Neutrophil (primary cell): ENCODE data around the gene PDZRN3.

Source experiments
- H3K27ac ChIP-seq: fragments of 200-600 bp; sonication (generic); 2 replicates; pipeline ENCODE4 v1.5.1; 2016; ENCODE audit warnings: mild to moderate bottlenecking, moderate library complexity
- H3K27me3 ChIP-seq: fragments of 200-600 bp; sonication (generic); 2 replicates; pipeline ENCODE4 v1.6.0; 2016; ENCODE audit warnings: mild to moderate bottlenecking
- H3K36me3 ChIP-seq: fragments of 200-600 bp; sonication (generic); 2 replicates; pipeline ENCODE4 v1.5.1; 2017
- H3K4me1 ChIP-seq, 2 experiments: fragments of 200-600 bp in 1 of 2; sonication (generic) in 1 of 2; 1 replicate in 1 of 2; 2 replicates in 1 of 2; pipeline versions ENCODE4 v1.5.1 to v1.6.1; 2013 to 2016; ENCODE audit warnings: low read depth in 1 of 2, low read length in 1 of 2, mild to moderate bottlenecking in 1 of 2, moderate library complexity in 1 of 2; ENCODE audit not compliant: control insufficient read depth in 1 of 2, insufficient read depth in 1 of 2
- H3K4me3 ChIP-seq, 2 experiments: fragments of 200-600 bp in 1 of 2; sonication (generic) in 1 of 2; 1 replicate in 1 of 2; 2 replicates in 1 of 2; pipeline ENCODE4 v1.5.1; 2013 to 2016; ENCODE audit warnings: low read depth in 1 of 2, low read length in 1 of 2, mild to moderate bottlenecking in 1 of 2, moderate library complexity in 1 of 2
- H3K9me3 ChIP-seq: fragments of 200-600 bp; sonication (generic); 2 replicates; pipeline ENCODE4 v1.5.1; 2016
- TF ChIP-seq, protein P1 (sequence below): fragments of 200-600 bp; sonication (generic); IDR thresholded peaks from 2 replicates; pipeline ENCODE4 v1.5.1; 2016; ENCODE audit warnings: antibody characterized with exemption

PDZRN3 gene

DNA sequence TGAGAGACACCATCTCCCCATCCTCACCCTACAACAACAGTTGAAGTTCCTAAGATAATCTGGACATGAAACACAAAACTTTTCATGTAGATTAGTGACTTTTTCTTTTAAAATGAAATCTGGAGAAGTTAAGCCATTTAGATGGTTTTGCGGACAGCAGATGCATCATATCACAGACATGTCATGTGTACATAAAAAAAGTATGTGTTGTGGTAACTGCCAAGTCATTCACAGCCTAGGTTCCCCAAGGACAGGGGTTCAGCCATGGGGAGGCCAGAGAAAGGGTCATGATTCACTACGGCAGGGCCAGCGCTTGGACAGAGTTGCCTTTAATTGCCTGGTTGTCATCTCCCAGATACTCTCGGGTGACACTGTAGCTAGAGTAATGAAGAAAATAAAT lies 163.2 kb downstream of the PDZRN3 start:
- Histone ChIP-seq H3K27ac (no peak overlapping the region), H3K27me3 (no peaks in the 10 kb centered on the region), H3K4me3 (no peak overlapping the region), H3K4me1 (no peaks in the 10 kb centered on the region), H3K9me3 (no peaks in the 10 kb centered on the region), H3K36me3 (no peaks in the 10 kb centered on the region)
- TF ChIP-seq, protein P1, sequence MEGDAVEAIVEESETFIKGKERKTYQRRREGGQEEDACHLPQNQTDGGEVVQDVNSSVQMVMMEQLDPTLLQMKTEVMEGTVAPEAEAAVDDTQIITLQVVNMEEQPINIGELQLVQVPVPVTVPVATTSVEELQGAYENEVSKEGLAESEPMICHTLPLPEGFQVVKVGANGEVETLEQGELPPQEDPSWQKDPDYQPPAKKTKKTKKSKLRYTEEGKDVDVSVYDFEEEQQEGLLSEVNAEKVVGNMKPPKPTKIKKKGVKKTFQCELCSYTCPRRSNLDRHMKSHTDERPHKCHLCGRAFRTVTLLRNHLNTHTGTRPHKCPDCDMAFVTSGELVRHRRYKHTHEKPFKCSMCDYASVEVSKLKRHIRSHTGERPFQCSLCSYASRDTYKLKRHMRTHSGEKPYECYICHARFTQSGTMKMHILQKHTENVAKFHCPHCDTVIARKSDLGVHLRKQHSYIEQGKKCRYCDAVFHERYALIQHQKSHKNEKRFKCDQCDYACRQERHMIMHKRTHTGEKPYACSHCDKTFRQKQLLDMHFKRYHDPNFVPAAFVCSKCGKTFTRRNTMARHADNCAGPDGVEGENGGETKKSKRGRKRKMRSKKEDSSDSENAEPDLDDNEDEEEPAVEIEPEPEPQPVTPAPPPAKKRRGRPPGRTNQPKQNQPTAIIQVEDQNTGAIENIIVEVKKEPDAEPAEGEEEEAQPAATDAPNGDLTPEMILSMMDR: no peak

DNA sequence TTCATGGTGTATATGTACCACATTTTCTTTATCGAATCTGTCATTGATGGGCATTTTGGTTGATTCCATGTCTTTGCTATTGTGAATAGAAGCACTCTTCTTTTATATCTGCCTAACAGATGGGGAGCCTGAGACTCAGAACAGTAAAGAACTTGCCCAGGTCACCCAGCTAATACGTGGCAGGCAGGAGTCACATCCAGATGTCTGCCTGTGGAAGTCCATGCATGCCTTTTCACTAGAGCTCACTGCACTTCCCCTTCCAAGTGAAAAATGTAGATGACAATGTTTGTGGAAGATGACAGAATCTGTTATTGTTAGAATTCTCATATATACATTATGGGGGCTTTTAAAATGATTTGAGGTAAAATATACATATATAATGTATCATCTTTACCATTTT lies 165.0 kb downstream of the PDZRN3 start:
- Histone ChIP-seq H3K4me1 (no peaks in the 10 kb centered on the region), H3K27ac (no peak overlapping the region), H3K4me3 (no peak overlapping the region), H3K9me3 (no peaks in the 10 kb centered on the region), H3K27me3 (no peaks in the 10 kb centered on the region), H3K36me3 (no peaks in the 10 kb centered on the region)
- TF ChIP-seq, protein P1: no peak

DNA sequence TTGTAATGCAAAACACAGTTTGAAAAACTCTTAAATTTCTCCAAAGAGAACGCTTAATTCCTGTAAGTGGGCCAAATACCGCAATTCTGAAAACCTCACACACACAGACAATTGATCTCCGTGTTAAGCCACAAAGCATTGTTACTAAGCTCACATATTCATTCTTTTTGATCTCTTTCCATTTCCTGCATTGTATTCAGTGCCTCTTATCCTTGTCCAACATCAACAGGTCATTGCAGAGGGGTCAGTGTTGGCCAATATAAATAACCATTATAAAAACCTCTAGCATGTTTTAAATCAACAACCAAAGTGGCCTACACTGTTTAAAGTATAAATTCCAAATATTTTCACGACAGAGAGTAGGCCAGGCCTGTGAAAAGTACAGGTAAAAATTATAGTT lies 171.1 kb downstream of the PDZRN3 start:
- Histone ChIP-seq H3K9me3 (no peaks in the 10 kb centered on the region), H3K36me3 (no peaks in the 10 kb centered on the region), H3K4me1 (no peaks in the 10 kb centered on the region), H3K27ac (no peak overlapping the region), H3K27me3 (no peaks in the 10 kb centered on the region), H3K4me3 (no peak overlapping the region)
- TF ChIP-seq, protein P1: no peak

DNA sequence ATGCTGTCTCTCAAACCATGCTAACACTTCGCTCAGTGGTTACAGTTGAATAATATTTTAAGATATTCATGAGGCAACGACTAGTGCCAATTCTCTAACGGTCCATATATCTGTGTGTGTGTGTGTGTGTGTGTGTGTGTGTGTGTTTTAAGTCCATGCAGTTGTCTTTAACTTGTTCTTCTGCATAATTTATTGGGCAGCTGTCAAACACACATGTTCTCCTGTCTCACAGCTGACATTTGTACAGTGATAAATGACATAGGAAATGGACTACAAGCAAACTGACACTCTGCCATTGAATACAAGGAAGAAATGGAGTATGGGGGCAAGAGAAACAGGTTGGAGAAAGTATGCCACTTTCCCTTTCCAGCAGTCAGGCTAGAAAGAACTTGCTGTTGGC lies 172.0 kb downstream of the PDZRN3 start:
- no peak overlapping the region for H3K27ac ChIP-seq
- H3K27me3 ChIP-seq: peaks cover 3% of the 10 kb centered on the region
- no peak overlapping the region for H3K4me3 ChIP-seq
- no peaks in the 10 kb centered on the region for H3K36me3 ChIP-seq
- H3K9me3 ChIP-seq: no peaks in the 10 kb centered on the region
- TF ChIP-seq, protein P1: no peak
- H3K4me1 ChIP-seq: no peaks in the 10 kb centered on the region

DNA sequence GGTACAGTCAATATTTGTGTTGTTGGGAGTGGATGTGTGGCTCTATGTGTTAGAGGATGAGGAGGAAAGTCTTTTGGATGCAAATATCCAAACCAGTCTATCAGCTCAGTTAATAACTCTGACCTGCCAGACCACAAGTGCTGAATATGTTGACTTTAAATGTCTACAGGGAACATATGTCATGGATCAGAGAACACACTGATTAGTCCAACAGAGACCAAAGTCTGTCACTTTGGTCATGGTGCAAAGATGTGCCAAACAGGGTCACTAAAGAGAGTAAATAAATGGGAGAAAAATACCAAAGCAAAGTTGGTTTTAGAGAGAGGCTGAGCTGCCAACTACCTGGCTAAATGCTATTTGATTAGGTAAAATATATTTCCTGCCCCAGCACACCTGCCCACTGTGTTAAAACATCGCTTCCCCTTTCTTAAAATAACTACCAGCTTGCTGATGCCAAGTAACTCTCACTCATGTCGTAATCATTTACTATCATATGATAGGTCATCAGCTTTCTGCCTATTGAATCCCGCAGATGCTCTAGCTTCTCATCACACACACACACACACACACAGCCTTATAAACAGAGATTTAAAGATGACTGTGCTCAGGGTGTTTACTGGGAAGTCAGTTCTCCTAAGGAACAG lies 173.3 kb downstream of the PDZRN3 start:
- TF ChIP-seq, protein P1: no peak
- Histone ChIP-seq H3K4me3 (no peak overlapping the region), H3K9me3 (no peaks in the 10 kb centered on the region), H3K4me1 (no peaks in the 10 kb centered on the region), H3K27me3 (peaks cover 10% of the 10 kb centered on the region), H3K36me3 (no peaks in the 10 kb centered on the region), H3K27ac (no peak overlapping the region)
